SIG-M5 treated with dmso at 0.1 percent for 504 hours (cell line): ENCODE measurements around the gene GAD1.

ENCODE experiments used
- DNase-seq: peaks from one replicate; lab custom pipeline; 2025; ENCODE audit not compliant: unreplicated experiment; lab: John Stamatoyannopoulos, UW

The GAD1 gene

GRCh38 chr2:170887896-170888295, 71.2 kb downstream of the GAD1 start:
- no peak for DNase-seq

GRCh38 chr2:170891893-170892292, 75.2 kb downstream of the GAD1 start:
- no peak for DNase-seq

- DNase-seq = no peak
Observed at GRCh38 chr2:170892391-170892951, 75.8 kb downstream of the GAD1 start.

- DNase-seq = no peak
Observed at GRCh38 chr2:170895023-170895757, 78.5 kb downstream of the GAD1 start.

GRCh38 chr2:170896622-170897021, 79.9 kb downstream of the GAD1 start:
- no peak for DNase-seq

GRCh38 chr2:170897108-170897507, 80.4 kb downstream of the GAD1 start:
- DNase-seq = no peak

- DNase-seq = no peak
Observed at GRCh38 chr2:170905864-170906263, 89.2 kb downstream of the GAD1 start.
